NCI-H82 (cell line): Measurements from ENCODE around the gene INO80C.

ENCODE experiments used
- DNase-seq: peaks from one replicate; lab custom pipeline; 2025; lab: John Stamatoyannopoulos, UW

INO80C gene

GRCh38 chr18:35497370-35498197, at the start of gene INO80C:
Gene INO80C (minus strand): TSS chr18:35497960. CDS start chr18:35497874, 86 bp downstream.
- DNase-seq, result peak; percentile 96

- DNase-seq, result no peak
These were observed 49.3 kb upstream of the INO80C start for GRCh38 chr18:35547008-35547605.

GRCh38 chr18:35542356-35542755, 44.6 kb upstream of the INO80C start:
- DNase-seq, result no peak

- DNase-seq, result no peak
These were observed 37.5 kb upstream of the INO80C start for GRCh38 chr18:35535297-35535696.

- DNase-seq, result no peak
These were observed 36.2 kb upstream of the INO80C start for GRCh38 chr18:35533916-35534405.

- no peak for DNase-seq
These were observed 31.1 kb upstream of the INO80C start for GRCh38 chr18:35528749-35529274.

- DNase-seq, result no peak
These were observed 28.8 kb upstream of the INO80C start for GRCh38 chr18:35526495-35527059.

- no peak for DNase-seq
These were observed 28.2 kb upstream of the INO80C start for GRCh38 chr18:35525795-35526494.

GRCh38 chr18:35524226-35524625, 26.5 kb upstream of the INO80C start:
- DNase-seq, result no peak

GRCh38 chr18:35522130-35522959, 24.6 kb upstream of the INO80C start:
- peak; percentile 26 for DNase-seq

GRCh38 chr18:35521133-35521532, 23.4 kb upstream of the INO80C start:
- DNase-seq, result no peak

GRCh38 chr18:35519148-35519899, 21.6 kb upstream of the INO80C start:
- no peak for DNase-seq

- no peak for DNase-seq
These were observed 20.0 kb upstream of the INO80C start for GRCh38 chr18:35517715-35518114.

GRCh38 chr18:35516789-35517188, 19.0 kb upstream of the INO80C start:
- DNase-seq, result no peak

- DNase-seq, result no peak
These were observed 18.6 kb upstream of the INO80C start for GRCh38 chr18:35516351-35516750.

GRCh38 chr18:35515460-35516130, 17.8 kb upstream of the INO80C start:
- DNase-seq, result no peak

- DNase-seq, result no peak
These were observed 17.1 kb upstream of the INO80C start for GRCh38 chr18:35514752-35515459.

GRCh38 chr18:35514283-35514682, 16.5 kb upstream of the INO80C start:
- no peak for DNase-seq
